IPS DF 19.7 (cell line): ENCODE measurements around the gene PTPRB.

Experiments used
- DNase-seq: peaks from one replicate; pipeline ENCODE4 v3.0.0-alpha.2; 2013; ENCODE audit warnings: low read depth, low spot score

Gene PTPRB

GRCh38 chr12:70643939-70644338 is 6.7 kb upstream of the PTPRB start:
- no peak for DNase-seq

GRCh38 chr12:70641691-70642090 is 4.5 kb upstream of the PTPRB start:
- no peak for DNase-seq

- no peak for DNase-seq
These were observed 3.7 kb upstream of the PTPRB start for GRCh38 chr12:70640901-70641300.

- DNase-seq = no peak
These were observed 2.3 kb upstream of the PTPRB start for GRCh38 chr12:70639535-70639934.

- no peak for DNase-seq
These were observed 1.6 kb upstream of the PTPRB start for GRCh38 chr12:70638639-70639360.

- DNase-seq = no peak
These were observed 1.5 kb downstream of the PTPRB start for GRCh38 chr12:70635755-70636154.

- no peak for DNase-seq
These were observed 8.3 kb downstream of the PTPRB start for GRCh38 chr12:70628701-70629480.

GRCh38 chr12:70627677-70628076 is 9.6 kb downstream of the PTPRB start:
- no peak for DNase-seq

- no peak for DNase-seq
These were observed 11.0 kb downstream of the PTPRB start for GRCh38 chr12:70626180-70626579.

GRCh38 chr12:70619471-70620152 is 17.6 kb downstream of the PTPRB start:
- no peak for DNase-seq

GRCh38 chr12:70618371-70618770 is 18.9 kb downstream of the PTPRB start:
- no peak for DNase-seq

- no peak for DNase-seq
These were observed 19.8 kb downstream of the PTPRB start for GRCh38 chr12:70617450-70617849.

- DNase-seq = no peak
These were observed 21.9 kb downstream of the PTPRB start for GRCh38 chr12:70615174-70615866.

GRCh38 chr12:70609739-70610491 is 27.3 kb downstream of the PTPRB start:
- DNase-seq = no peak

- no peak for DNase-seq
These were observed 28.0 kb downstream of the PTPRB start for GRCh38 chr12:70609203-70609602.

- DNase-seq = no peak
These were observed 29.0 kb downstream of the PTPRB start for GRCh38 chr12:70608184-70608583.

GRCh38 chr12:70607107-70607506 is 30.1 kb downstream of the PTPRB start:
- no peak for DNase-seq

GRCh38 chr12:70605976-70606375 is 31.3 kb downstream of the PTPRB start:
- no peak for DNase-seq

GRCh38 chr12:70604662-70605061 is 32.6 kb downstream of the PTPRB start:
- no peak for DNase-seq

GRCh38 chr12:70603044-70603443 is 34.2 kb downstream of the PTPRB start:
- no peak for DNase-seq

GRCh38 chr12:70598467-70599193 is 38.6 kb downstream of the PTPRB start:
- DNase-seq = no peak
